Measurements from ENCODE around the gene QSOX2. TPM values are rescaled to one million over a fixed set of nuclear protein-coding genes. Genes with fewer than 3 reads are reported as not detected.

QSOX2 gene
- total RNA-seq, 4 donors from 2014 or later, result 3.4 to 7.2 (median 5.2) TPM

GRCh38 chr9:136212345-136212950 is 33.2 kb downstream of the QSOX2 start:
- peaks cover 0 to 100% of the 10 kb centered on the region in 2 donors for H3K36me3 ChIP-seq
- H3K27ac ChIP-seq, result no peak overlapping the region
- no peaks in the 10 kb centered on the region for H3K4me1 ChIP-seq
- H3K9me3 ChIP-seq, result peaks cover 0 to 7% (median 0%) of the 10 kb centered on the region in 3 donors
- 73 to 74% methylated on average over 9 to 15 of the region's 28 CpGs for WGBS, 2 donors (ENCODE audit: low coverage in 1 of 2)
- TF ChIP-seq POLR2A (IDR thresholded peaks at IDR 0.05), result no peak
- no peak for TF ChIP-seq POLR2AphosphoS5 (IDR thresholded peaks at IDR 0.05)
- no peak for TF ChIP-seq EP300 (IDR thresholded peaks at IDR 0.05)
- TF ChIP-seq CTCF (IDR thresholded peaks at IDR 0.05), result no peak
- no peak for ATAC-seq
- no peak overlapping the region for H3K4me3 ChIP-seq
- no peaks in the 10 kb centered on the region for H3K27me3 ChIP-seq

- TF ChIP-seq CTCF (IDR thresholded peaks at IDR 0.05), result no peak
- TF ChIP-seq POLR2A (IDR thresholded peaks at IDR 0.05), result no peak
- no peak for TF ChIP-seq POLR2AphosphoS5 (IDR thresholded peaks at IDR 0.05)
- no peak for TF ChIP-seq EP300 (IDR thresholded peaks at IDR 0.05)
- no peak overlapping the region for H3K27ac ChIP-seq
- no peaks in the 10 kb centered on the region for H3K27me3 ChIP-seq
- 72 to 85% methylated on average over 5 to 7 of the region's 35 CpGs for WGBS, 2 donors (ENCODE audit: low coverage in 1 of 2)
- peaks cover 0 to 94% of the 10 kb centered on the region in 2 donors for H3K36me3 ChIP-seq
- peaks cover 0 to 7% (median 0%) of the 10 kb centered on the region in 3 donors for H3K9me3 ChIP-seq
- ATAC-seq, result no peak
- H3K4me1 ChIP-seq, result no peaks in the 10 kb centered on the region
- no peak overlapping the region for H3K4me3 ChIP-seq
Measured at GRCh38 chr9:136211441-136212344, 33.9 kb downstream of the QSOX2 start.

GRCh38 chr9:136211006-136211405 is 34.6 kb downstream of the QSOX2 start:
- WGBS, 2 donors (ENCODE audit: low coverage in 1 of 2), result 75 to 87% methylated on average over 2 to 4 of the region's 15 CpGs
- peaks cover 0 to 87% of the 10 kb centered on the region in 2 donors for H3K36me3 ChIP-seq
- no peak overlapping the region for H3K27ac ChIP-seq
- peaks cover 0 to 7% (median 0%) of the 10 kb centered on the region in 3 donors for H3K9me3 ChIP-seq
- no peak for ATAC-seq
- no peaks in the 10 kb centered on the region for H3K4me1 ChIP-seq
- no peak overlapping the region for H3K4me3 ChIP-seq
- TF ChIP-seq POLR2A (IDR thresholded peaks at IDR 0.05) (no peak), POLR2AphosphoS5 (IDR thresholded peaks at IDR 0.05) (no peak), CTCF (IDR thresholded peaks at IDR 0.05) (no peak), EP300 (IDR thresholded peaks at IDR 0.05) (no peak)
- H3K27me3 ChIP-seq, result no peaks in the 10 kb centered on the region

- peaks cover 0 to 80% of the 10 kb centered on the region in 2 donors for H3K36me3 ChIP-seq
Measured at GRCh38 chr9:136210276-136210675, 35.3 kb downstream of the QSOX2 start.

GRCh38 chr9:136209786-136210185 is 35.8 kb downstream of the QSOX2 start:
- H3K27me3 ChIP-seq, result peaks cover 11% of the 10 kb centered on the region
- no peak for TF ChIP-seq POLR2AphosphoS5 (IDR thresholded peaks at IDR 0.05)
- no peak for TF ChIP-seq CTCF (IDR thresholded peaks at IDR 0.05)
- TF ChIP-seq EP300 (IDR thresholded peaks at IDR 0.05), result no peak
- TF ChIP-seq POLR2A (IDR thresholded peaks at IDR 0.05), result no peak
- peaks cover 0 to 11% (median 0%) of the 10 kb centered on the region in 3 donors for H3K9me3 ChIP-seq
- peaks cover 0 to 75% of the 10 kb centered on the region in 2 donors for H3K36me3 ChIP-seq
- no peak overlapping the region for H3K27ac ChIP-seq
- no peak overlapping the region for H3K4me3 ChIP-seq
- peaks cover 0 to 5% (median 0%) of the 10 kb centered on the region in 3 donors for H3K4me1 ChIP-seq
- ATAC-seq, result no peak
- WGBS, 2 donors (ENCODE audit: low coverage in 1 of 2), result no CpG with 5 or more reads among the region's 17 CpGs

More at GRCh38 chr9:136210276-136210675, 35.3 kb downstream of the QSOX2 start:
- Histone ChIP-seq H3K27me3 (peaks cover 6% of the 10 kb centered on the region), H3K9me3 (peaks cover 0 to 7% (median 0%) of the 10 kb centered on the region in 3 donors), H3K4me3 (no peak overlapping the region), H3K27ac (no peak overlapping the region), H3K4me1 (peaks cover 0 to under 1% (median 0%) of the 10 kb centered on the region in 3 donors)
- TF ChIP-seq POLR2A (IDR thresholded peaks at IDR 0.05), result no peak
- no peak for ATAC-seq
- WGBS, 2 donors (ENCODE audit: low coverage in 1 of 2), result 90 to 95% methylated on average over 8 to 9 of the region's 16 CpGs
